ENCODE measurements around the gene ZNF431. TPM values are rescaled to one million over a fixed set of nuclear protein-coding genes. Genes with fewer than 3 reads are reported as not detected.

The ZNF431 gene
- total and polyA plus RNA-seq, 2 donors (not counting 3 experiments of a cell fraction or from before 2014, with no cell fraction given): 3.5 to 12.0 TPM

- no peaks in the 10 kb centered on the region for H3K27me3 ChIP-seq (ENCODE audit: control insufficient read depth in 2 of 2, insufficient read depth in 2 of 2, low read length in 2 of 2)
- H3K27ac ChIP-seq (ENCODE audit: insufficient read depth, low read depth, low read length): no peak overlapping the region
- H3K9me3 ChIP-seq (replicated peaks; ENCODE audit: control insufficient read depth, insufficient read depth, low read length): no peaks in the 10 kb centered on the region
- no TSS peak for BruUV-seq (replicated peaks)
- no peak overlapping the region for H2AFZ ChIP-seq (ENCODE audit: low read depth, low read length)
- H3K79me2 ChIP-seq (ENCODE audit: control insufficient read depth, insufficient read depth, low read length): peaks cover 13% of the 10 kb centered on the region
- FAIRE-seq (no peak), DNase-seq (ENCODE audit: low read depth, low spot score) (no peak)
- H3K4me3 ChIP-seq (replicated peaks in 1 of 3; ENCODE audit: insufficient read depth in 1 of 3, low read depth in 1 of 3, low read length in 3 of 3): no peak overlapping the region
- TF ChIP-seq POLR2AphosphoS5 (IDR thresholded peaks at IDR 0.05; ENCODE audit: insufficient read depth, low read depth, low read length) (no peak), POLR2A (IDR thresholded peaks at IDR 0.05; ENCODE audit: low read depth, low read length) (no peak), MAX (IDR thresholded peaks at IDR 0.05; ENCODE audit: insufficient read depth, insufficient read length) (no peak), CTCF (IDR thresholded peaks at IDR 0.05; ENCODE audit: extremely low read depth in 1 of 2, insufficient read depth in 1 of 2, low read depth in 1 of 2, low read length in 2 of 2) (no peak), EZH2 (IDR thresholded peaks at IDR 0.05; ENCODE audit: borderline replicate concordance, low read depth, low read length, severe bottlenecking) (no peak), MYC (IDR thresholded peaks at IDR 0.05; ENCODE audit: low read depth, low read length) (no peak), GATA2 (IDR thresholded peaks at IDR 0.05; ENCODE audit: insufficient read depth, insufficient read length, low read depth, low read length) (no peak), JUN (IDR thresholded peaks at IDR 0.05; ENCODE audit: borderline replicate concordance, insufficient read depth, insufficient read length, low read depth) (no peak)
- no peak overlapping the region for H3K9ac ChIP-seq (replicated peaks; ENCODE audit: extremely low read depth, insufficient read depth, low read length)
- CTCF ChIA-PET: no interaction called here
- peaks cover 5% of the 10 kb centered on the region for H3K4me1 ChIP-seq (ENCODE audit: control insufficient read depth, extremely low read depth, insufficient read depth, low read length)
- dilution Hi-C loops (cut with MboI; ENCODE audit: extremely low pct_ligation_motif_present, low sequenced_read_pairs) (no loop called here), intact Hi-C loops (cut with micrococcal nuclease) (loop anchor here (2.0 to 10.0 kb wide), 4 partner anchors 123 to 623 kb away; partner anchors contain the start of genes ZNF100, ZNF430, ZNF493 and ZNF708)
- H3K4me2 ChIP-seq (ENCODE audit: insufficient read depth, low read length): no peak overlapping the region
- H4K20me1 ChIP-seq (replicated peaks; ENCODE audit: control insufficient read depth, extremely low read depth, insufficient read depth, low read length): no peaks in the 10 kb centered on the region
- peaks cover 0 to 2% of the 10 kb centered on the region in 2 experiments for H3K36me3 ChIP-seq (ENCODE audit: control insufficient read depth in 2 of 2, extremely low read depth in 1 of 2, insufficient read depth in 2 of 2, low read length in 2 of 2)
- POLR2A ChIA-PET: no interaction called here
- H3K9me1 ChIP-seq (replicated peaks; ENCODE audit: control insufficient read depth, extremely low read depth, insufficient read depth, low read length): no peaks in the 10 kb centered on the region
Measured at GRCh38 chr19:21143854-21144253, 2.0 kb downstream of the ZNF431 start.

All from endothelial cell of umbilical vein (primary cell).